T-helper 17 cell (primary cell): ENCODE data around the gene TLL1. TPM values are rescaled to one million over a fixed set of nuclear protein-coding genes. Genes with fewer than 3 reads are reported as not detected.

Experiments
- ATAC-seq: fragments of 150-1000 bp; cut with Tn5 transposase; 2 replicates; pipeline ENCODE4 v1.10.0; 2021; ENCODE audit warnings: mild to moderate bottlenecking, moderate library complexity
- DNase-seq, 3 donors: peaks; one replicate each; pipeline versions ENCODE4 v3.0.0 to v3.0.0-alpha.2; 2020 to 2021
- H3K9me3 ChIP-seq: one replicate; pipeline ENCODE4 v1.7.0; 2013; ENCODE audit warnings: low read length, mild to moderate bottlenecking; ENCODE audit not compliant: control insufficient read depth, poor library complexity, severe bottlenecking
- H3K27ac Mint-ChIP-seq: one replicate; pipeline ENCODE4 v1.8.0; 2022; ENCODE audit warnings: mild to moderate bottlenecking, moderate library complexity, mixed read lengths
- H3K27me3 Mint-ChIP-seq: one replicate; pipeline ENCODE4 v1.8.0; 2022; ENCODE audit warnings: mixed read lengths
- H3K36me3 Mint-ChIP-seq: one replicate; pipeline ENCODE4 v1.8.0; 2022; ENCODE audit warnings: low read depth, mixed read lengths
- H3K4me1 Mint-ChIP-seq: one replicate; pipeline ENCODE4 v1.8.0; 2022; ENCODE audit warnings: mild to moderate bottlenecking, mixed read lengths
- H3K4me3 Mint-ChIP-seq: one replicate; pipeline ENCODE4 v1.8.0; 2022; ENCODE audit warnings: mild to moderate bottlenecking, moderate library complexity, mixed read lengths
- total RNA-seq, 4 donors: library from RNA in 2 of 4; stranded (reverse) in 2 of 4; gene quantifications; one replicate each; pipeline ENCODE4 v1.2.3 and lab custom pipeline; 2022 to 2026

TLL1 gene
- total RNA-seq, 2 donors from 2014 or later = not detected

- no peaks in the 10 kb centered on the region for H3K9me3 ChIP-seq
- H3K4me3 Mint-ChIP-seq = no peak overlapping the region
- ATAC-seq = no peak
- H3K27ac Mint-ChIP-seq = no peak overlapping the region
- no peak for DNase-seq
- H3K27me3 Mint-ChIP-seq = no peaks in the 10 kb centered on the region
- no peaks in the 10 kb centered on the region for H3K4me1 Mint-ChIP-seq
- no peaks in the 10 kb centered on the region for H3K36me3 Mint-ChIP-seq
Observed at GRCh38 chr4:165966833-165967232, 93.8 kb downstream of the TLL1 start.

DNA sequence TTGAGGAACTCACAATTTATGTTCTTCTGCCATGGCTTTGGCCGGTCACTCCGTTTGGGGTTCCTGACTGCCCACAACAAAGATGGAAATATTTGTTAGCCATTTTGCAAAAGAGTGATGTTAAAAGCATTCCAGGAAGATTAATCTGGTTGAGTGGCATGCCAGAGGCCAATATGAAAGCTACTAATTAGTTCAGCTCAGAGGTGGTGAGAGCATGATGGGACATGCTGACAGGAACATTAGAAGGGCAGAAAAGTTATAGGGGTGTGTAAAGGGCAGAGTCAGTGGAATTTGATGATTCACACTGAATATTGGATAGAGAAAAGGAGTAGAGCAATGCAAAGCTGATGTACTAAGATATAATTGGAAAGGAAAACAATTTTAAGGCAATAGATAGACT lies 94.4 kb downstream of the TLL1 start:
- Mint-ChIP-seq H3K27me3 (no peaks in the 10 kb centered on the region), H3K27ac (no peak overlapping the region), H3K4me1 (no peaks in the 10 kb centered on the region), H3K36me3 (no peaks in the 10 kb centered on the region), H3K4me3 (no peak overlapping the region)
- no peak for ATAC-seq
- no peaks in the 10 kb centered on the region for H3K9me3 ChIP-seq
- no peak for DNase-seq

DNA sequence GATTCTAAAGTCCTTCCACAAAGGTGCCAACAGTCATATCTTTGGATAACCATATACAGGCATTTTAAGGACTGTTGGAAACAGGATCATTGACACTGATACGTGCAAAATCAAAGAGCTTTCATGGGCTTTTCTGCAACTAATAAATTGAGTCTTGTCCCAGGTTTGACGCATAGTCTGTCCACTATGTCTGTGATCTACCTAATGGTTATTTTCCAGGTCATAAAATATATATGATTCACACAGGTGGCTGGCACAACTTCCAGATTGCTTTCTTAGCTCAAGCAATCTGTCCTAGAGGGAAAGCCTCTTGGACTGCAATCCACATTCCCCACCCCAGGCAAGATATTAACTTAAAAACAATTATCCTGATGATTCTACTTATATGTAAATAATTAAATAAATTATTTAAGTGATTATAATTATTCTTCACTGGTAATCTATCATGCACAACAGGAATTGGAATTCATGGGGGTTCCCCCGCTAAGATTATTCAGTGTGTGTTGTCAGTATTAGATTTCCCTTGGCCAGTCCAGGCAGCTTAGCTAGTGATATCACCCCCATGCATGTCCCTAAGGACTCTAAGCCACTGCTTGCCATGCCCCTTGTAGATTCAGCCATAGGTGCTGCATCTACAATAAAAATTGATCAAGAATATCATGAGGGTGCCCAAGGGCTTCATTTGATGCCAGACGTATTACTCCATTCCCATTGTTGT lies 97.8 kb downstream of the TLL1 start:
- no peaks in the 10 kb centered on the region for H3K36me3 Mint-ChIP-seq
- no peaks in the 10 kb centered on the region for H3K4me1 Mint-ChIP-seq
- H3K4me3 Mint-ChIP-seq = no peak overlapping the region
- no peaks in the 10 kb centered on the region for H3K9me3 ChIP-seq
- H3K27me3 Mint-ChIP-seq = no peaks in the 10 kb centered on the region
- ATAC-seq (no peak), DNase-seq (no peak)
- no peak overlapping the region for H3K27ac Mint-ChIP-seq

DNA sequence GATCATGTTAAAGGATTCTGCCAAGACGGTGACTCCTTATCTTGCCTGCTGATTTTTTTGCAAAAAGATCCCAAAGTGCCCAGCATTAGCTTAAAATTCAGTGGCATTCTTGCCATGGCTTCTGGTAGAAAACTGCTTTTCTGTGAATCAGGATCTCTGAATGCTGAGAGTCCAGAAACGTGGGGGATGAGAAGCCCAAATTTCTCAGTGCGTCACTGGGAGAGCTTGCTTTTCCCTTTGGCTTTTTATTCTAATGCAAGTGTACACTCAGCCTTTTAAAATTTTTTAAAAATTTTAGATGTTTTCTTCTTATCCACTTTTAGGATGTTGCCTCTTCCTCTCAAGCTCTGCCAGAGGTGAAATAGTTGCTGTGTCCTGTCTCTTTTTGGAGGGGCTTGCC lies 98.4 kb downstream of the TLL1 start:
- ATAC-seq = no peak
- no peaks in the 10 kb centered on the region for H3K27me3 Mint-ChIP-seq
- H3K4me1 Mint-ChIP-seq = no peaks in the 10 kb centered on the region
- H3K27ac Mint-ChIP-seq = no peak overlapping the region
- no peaks in the 10 kb centered on the region for H3K9me3 ChIP-seq
- H3K36me3 Mint-ChIP-seq = no peaks in the 10 kb centered on the region
- H3K4me3 Mint-ChIP-seq = no peak overlapping the region
- DNase-seq = no peak

DNA sequence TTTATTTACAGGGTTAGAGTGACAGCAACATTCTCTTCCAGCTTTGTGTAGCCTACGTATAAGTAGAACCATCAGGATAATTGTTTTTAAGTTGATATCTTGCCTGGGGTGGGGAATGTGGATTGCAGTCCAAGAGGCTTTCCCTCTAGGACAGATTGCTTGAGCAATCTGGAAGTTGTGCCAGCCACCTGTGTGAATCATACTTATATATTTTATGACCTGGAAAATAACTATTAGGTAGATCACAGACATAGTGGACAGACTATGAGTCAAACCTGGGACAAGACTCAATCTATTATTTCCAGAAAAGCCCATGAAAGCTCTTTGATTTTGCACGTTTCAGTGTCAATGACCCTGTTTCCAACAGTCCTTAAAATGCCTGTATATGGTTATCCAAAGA lies 98.9 kb downstream of the TLL1 start:
- no peaks in the 10 kb centered on the region for H3K9me3 ChIP-seq
- H3K4me3 Mint-ChIP-seq = no peak overlapping the region
- H3K27me3 Mint-ChIP-seq = no peaks in the 10 kb centered on the region
- no peaks in the 10 kb centered on the region for H3K4me1 Mint-ChIP-seq
- no peak overlapping the region for H3K27ac Mint-ChIP-seq
- DNase-seq = no peak
- no peaks in the 10 kb centered on the region for H3K36me3 Mint-ChIP-seq
- ATAC-seq = no peak

DNA sequence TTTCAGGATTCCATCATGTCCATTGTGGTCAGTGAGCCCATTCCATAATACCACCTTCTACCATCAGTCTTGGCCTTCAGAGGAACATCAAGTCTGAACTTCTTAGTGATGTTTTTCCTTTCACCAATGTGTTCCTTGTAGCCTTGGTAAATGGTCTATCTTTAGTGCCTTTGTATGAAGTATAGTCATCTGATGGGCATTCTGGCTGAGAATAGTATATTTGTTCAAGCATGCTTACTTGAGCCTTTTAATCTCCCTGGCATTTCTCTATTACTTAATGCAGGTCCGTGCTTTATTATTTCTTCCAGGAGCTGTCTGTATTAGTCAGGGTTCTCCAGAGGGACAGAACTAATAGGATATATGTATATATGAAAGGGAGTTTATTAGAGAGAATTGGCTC lies 99.7 kb downstream of the TLL1 start:
- no peak for DNase-seq
- Mint-ChIP-seq H3K4me3 (no peak overlapping the region), H3K27me3 (no peaks in the 10 kb centered on the region), H3K36me3 (no peaks in the 10 kb centered on the region), H3K4me1 (no peaks in the 10 kb centered on the region), H3K27ac (no peak overlapping the region)
- no peaks in the 10 kb centered on the region for H3K9me3 ChIP-seq
- no peak for ATAC-seq

DNA sequence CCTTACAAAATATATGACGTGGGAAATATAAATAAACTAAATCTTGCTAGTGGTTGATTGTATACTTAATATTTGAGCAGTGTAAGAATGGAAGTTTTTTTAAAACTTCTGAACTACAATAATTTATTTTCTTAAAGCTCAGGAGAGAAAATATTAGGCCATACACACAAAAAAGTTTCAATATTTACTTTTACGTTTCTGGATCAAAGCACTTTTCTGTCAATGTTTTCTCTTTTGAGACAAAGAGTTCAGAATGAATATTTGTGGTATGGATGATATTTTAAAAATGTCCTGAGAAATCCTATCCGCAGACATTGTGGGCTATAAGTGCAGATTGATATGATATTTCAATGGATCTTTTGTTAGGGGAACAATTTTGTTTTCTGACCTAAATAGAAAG lies 109.9 kb downstream of the TLL1 start:
- no peaks in the 10 kb centered on the region for H3K9me3 ChIP-seq
- no peaks in the 10 kb centered on the region for H3K4me1 Mint-ChIP-seq
- H3K4me3 Mint-ChIP-seq = no peak overlapping the region
- no peak overlapping the region for H3K27ac Mint-ChIP-seq
- no peaks in the 10 kb centered on the region for H3K27me3 Mint-ChIP-seq
- no peaks in the 10 kb centered on the region for H3K36me3 Mint-ChIP-seq
- DNase-seq (no peak), ATAC-seq (no peak)

DNA sequence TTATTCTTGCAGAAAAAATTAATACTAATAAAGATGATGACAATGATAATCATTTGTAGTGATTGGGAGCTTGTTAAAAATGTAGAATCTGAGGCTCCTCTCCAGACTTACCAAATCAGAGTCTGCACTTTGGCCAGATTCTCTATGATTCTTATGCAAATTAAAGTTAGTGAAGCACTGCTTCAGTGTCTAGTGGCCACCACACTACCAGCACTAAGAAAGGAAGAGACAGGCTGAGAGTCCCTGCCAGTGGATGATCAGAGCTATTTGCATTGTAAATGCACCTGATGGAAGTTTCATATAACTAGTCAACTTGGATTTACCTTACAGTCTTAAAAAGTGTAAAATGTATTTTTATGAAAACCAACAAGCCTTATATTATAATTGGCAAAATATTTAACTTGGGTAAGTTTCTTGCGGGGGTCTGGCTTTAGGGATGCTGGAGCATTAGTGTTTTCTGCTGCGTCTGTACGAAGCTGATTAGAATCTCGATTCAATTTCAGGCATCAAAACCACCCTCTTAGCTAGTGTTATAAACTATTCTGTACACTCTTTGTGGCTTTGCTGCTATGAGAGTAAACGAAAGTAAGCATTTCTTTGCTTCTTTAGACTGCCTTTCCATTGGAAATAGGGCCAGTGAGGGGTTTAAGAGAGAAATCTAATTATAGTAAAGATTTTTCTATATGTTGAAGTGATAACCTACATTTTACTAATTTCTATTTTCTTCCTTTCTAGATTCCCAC lies 114.1 kb downstream of the TLL1 start:
- no peaks in the 10 kb centered on the region for H3K9me3 ChIP-seq
- ATAC-seq = no peak
- Mint-ChIP-seq H3K36me3 (no peaks in the 10 kb centered on the region), H3K27ac (no peak overlapping the region), H3K4me3 (no peak overlapping the region), H3K27me3 (no peaks in the 10 kb centered on the region), H3K4me1 (no peaks in the 10 kb centered on the region)
- DNase-seq = no peak

DNA sequence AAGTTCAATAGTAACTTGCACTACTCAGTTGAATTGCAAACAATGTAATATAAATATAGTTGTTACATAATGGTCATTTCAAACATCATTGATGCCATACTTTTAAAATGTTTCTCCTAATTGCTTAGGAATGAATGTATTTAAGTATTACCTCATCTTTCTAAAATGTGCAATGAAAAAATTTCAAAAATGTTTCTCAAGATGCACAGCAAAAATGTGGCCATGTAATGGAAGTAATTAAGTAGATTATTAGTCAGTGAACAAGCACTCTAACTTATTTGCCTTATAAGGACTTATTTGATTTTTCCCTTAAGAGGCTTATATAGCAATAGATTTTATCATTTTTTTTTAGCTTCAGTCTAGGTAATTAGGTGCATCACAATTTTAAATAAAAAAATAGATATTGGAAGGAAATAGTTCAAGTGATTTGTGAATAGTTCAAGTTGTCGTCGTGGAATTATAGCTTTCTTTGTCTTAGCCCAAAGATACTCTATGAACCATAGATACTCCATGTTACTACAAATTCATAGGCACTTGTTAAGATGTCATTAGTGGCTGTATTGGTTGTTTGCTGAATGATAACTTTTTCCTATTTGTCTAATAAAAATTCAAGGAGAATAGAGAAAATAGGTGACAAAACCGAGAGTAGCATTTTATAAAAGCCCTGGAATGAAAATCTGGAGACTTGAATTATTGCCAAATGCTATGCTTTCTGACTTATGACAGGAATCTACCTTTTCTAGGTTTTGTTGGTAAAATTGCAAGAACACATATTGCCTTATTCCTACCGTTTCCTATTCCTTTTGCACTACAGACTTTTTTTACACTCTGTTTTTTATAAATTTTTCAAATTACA lies 118.5 kb downstream of the TLL1 start:
- no peaks in the 10 kb centered on the region for H3K9me3 ChIP-seq
- Mint-ChIP-seq H3K27ac (no peak overlapping the region), H3K27me3 (no peaks in the 10 kb centered on the region), H3K4me3 (no peak overlapping the region), H3K36me3 (no peaks in the 10 kb centered on the region), H3K4me1 (no peaks in the 10 kb centered on the region)
- no peak for ATAC-seq
- DNase-seq = no peak

- Mint-ChIP-seq H3K27me3 (no peaks in the 10 kb centered on the region), H3K36me3 (no peaks in the 10 kb centered on the region), H3K4me3 (no peak overlapping the region), H3K4me1 (no peaks in the 10 kb centered on the region), H3K27ac (no peak overlapping the region)
- H3K9me3 ChIP-seq = no peaks in the 10 kb centered on the region
- DNase-seq (no peak), ATAC-seq (no peak)
Observed at GRCh38 chr4:165992283-165992682, 119.2 kb downstream of the TLL1 start.

DNA sequence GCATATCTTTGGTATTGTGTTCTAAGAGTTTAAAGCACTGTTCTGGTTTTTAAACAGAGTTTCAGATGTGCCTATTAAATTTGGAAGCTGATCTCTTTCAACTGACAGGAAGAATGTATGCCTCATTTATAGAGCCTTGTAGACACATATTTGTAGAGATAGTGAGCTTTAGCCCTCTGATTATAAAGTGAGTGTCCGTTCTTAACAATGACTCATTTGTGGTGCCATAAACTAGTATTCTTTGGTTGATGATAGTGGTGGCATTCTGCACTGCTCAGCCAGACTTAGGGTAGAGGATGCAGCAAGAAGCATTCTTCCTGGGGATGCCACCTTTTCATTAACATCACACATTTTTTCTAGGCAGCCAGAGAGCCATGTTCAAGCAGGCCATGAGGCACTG lies 121.7 kb downstream of the TLL1 start:
- no peak overlapping the region for H3K27ac Mint-ChIP-seq
- DNase-seq = no peak
- H3K36me3 Mint-ChIP-seq = no peaks in the 10 kb centered on the region
- H3K4me1 Mint-ChIP-seq = no peaks in the 10 kb centered on the region
- H3K9me3 ChIP-seq = no peaks in the 10 kb centered on the region
- no peak for ATAC-seq
- H3K4me3 Mint-ChIP-seq = no peak overlapping the region
- no peaks in the 10 kb centered on the region for H3K27me3 Mint-ChIP-seq

- H3K27ac Mint-ChIP-seq = no peak overlapping the region
- ATAC-seq (no peak), DNase-seq (no peak)
- no peaks in the 10 kb centered on the region for H3K9me3 ChIP-seq
- H3K4me3 Mint-ChIP-seq = no peak overlapping the region
- H3K4me1 Mint-ChIP-seq = no peaks in the 10 kb centered on the region
- no peaks in the 10 kb centered on the region for H3K36me3 Mint-ChIP-seq
- no peaks in the 10 kb centered on the region for H3K27me3 Mint-ChIP-seq
Observed at GRCh38 chr4:166003811-166004210, 130.8 kb downstream of the TLL1 start.

GRCh38 chr4:166006217-166006616 lies 133.2 kb downstream of the TLL1 start:
- DNase-seq = no peak
- H3K27me3 Mint-ChIP-seq = no peaks in the 10 kb centered on the region
- no peaks in the 10 kb centered on the region for H3K4me1 Mint-ChIP-seq
- no peaks in the 10 kb centered on the region for H3K36me3 Mint-ChIP-seq
- no peaks in the 10 kb centered on the region for H3K9me3 ChIP-seq
- H3K4me3 Mint-ChIP-seq = no peak overlapping the region
- H3K27ac Mint-ChIP-seq = no peak overlapping the region
- no peak for ATAC-seq
